ENCODE data around the gene NCAM1. TPM values are rescaled to one million over a fixed set of nuclear protein-coding genes. Genes with fewer than 3 reads are reported as not detected.

The NCAM1 gene
- total and polyA plus RNA-seq, 12 donors = 38.7 to 181 (median 111) TPM

GRCh38 chr11:112996994-112997393 lies 35.8 kb downstream of the NCAM1 start:
- 70 to 78% (median 73%) methylated on average over 2 of the region's 2 CpGs for WGBS, 4 donors
- Histone ChIP-seq H3K36me3 (replicated peaks in 1 of 2) (no peaks in the 10 kb centered on the region), H3K4me3 (no peak overlapping the region), H3K9me3 (replicated peaks in 1 of 3) (no peaks in the 10 kb centered on the region), H3K27me3 (no peaks in the 10 kb centered on the region), H3K27ac (no peak overlapping the region), H3K4me1 (replicated peaks in 1 of 2) (peaks cover 0 to 3% of the 10 kb centered on the region in 2 donors)
- TF ChIP-seq CTCF (IDR thresholded peaks at IDR 0.05) = no peak
- no peak for TF ChIP-seq POLR2A (IDR thresholded peaks at IDR 0.05)
- no peak for DNase-seq
- intact Hi-C loops (cut with DNase I) = no loop called here

GRCh38 chr11:112997857-112998466 lies 36.7 kb downstream of the NCAM1 start:
- DNase-seq = no peak
- no peak overlapping the region for H3K27ac ChIP-seq
- no peak for TF ChIP-seq CTCF (IDR thresholded peaks at IDR 0.05)
- TF ChIP-seq POLR2A (IDR thresholded peaks at IDR 0.05) = no peak
- no peaks in the 10 kb centered on the region for H3K9me3 ChIP-seq (replicated peaks in 1 of 3)
- WGBS, 4 donors = 50 to 63% (median 55%) methylated on average over 3 of the region's 3 CpGs
- no peaks in the 10 kb centered on the region for H3K27me3 ChIP-seq
- no peak overlapping the region for H3K4me3 ChIP-seq
- intact Hi-C loops (cut with DNase I) = no loop called here
- H3K36me3 ChIP-seq (replicated peaks in 1 of 2) = no peaks in the 10 kb centered on the region
- peaks cover 0 to 8% of the 10 kb centered on the region in 2 donors for H3K4me1 ChIP-seq (replicated peaks in 1 of 2)

GRCh38 chr11:112999520-112999919 lies 38.3 kb downstream of the NCAM1 start:
- Histone ChIP-seq H3K4me3 (no peak overlapping the region), H3K36me3 (replicated peaks in 1 of 2) (no peaks in the 10 kb centered on the region), H3K4me1 (replicated peaks in 1 of 2) (peaks cover 0 to 8% of the 10 kb centered on the region in 2 donors), H3K27me3 (no peaks in the 10 kb centered on the region), H3K27ac (no peak overlapping the region), H3K9me3 (replicated peaks in 1 of 3) (no peaks in the 10 kb centered on the region)
- intact Hi-C loops (cut with DNase I) = no loop called here
- DNase-seq = no peak
- 50 to 65% (median 64%) methylated on average over 2 of the region's 2 CpGs for WGBS, 4 donors
- TF ChIP-seq POLR2A (IDR thresholded peaks at IDR 0.05) = no peak
- no peak for TF ChIP-seq CTCF (IDR thresholded peaks at IDR 0.05)

- Histone ChIP-seq H3K27ac (peak overlapping the region in 1 of 5 donors; percentile 23), H3K4me3 (no peak overlapping the region), H3K27me3 (no peaks in the 10 kb centered on the region), H3K9me3 (replicated peaks in 1 of 3) (no peaks in the 10 kb centered on the region), H3K4me1 (replicated peaks in 1 of 2) (peaks cover 0 to 12% of the 10 kb centered on the region in 2 donors), H3K36me3 (replicated peaks in 1 of 2) (no peaks in the 10 kb centered on the region)
- no peak for TF ChIP-seq POLR2A (IDR thresholded peaks at IDR 0.05)
- WGBS, 4 donors = 40 to 51% (median 46%) methylated on average over 5 of the region's 5 CpGs
- intact Hi-C loops (cut with DNase I) = no loop called here
- peak in 5 of 7 donors; percentile 24 to 43 (median 41) for DNase-seq
Observed at GRCh38 chr11:113001709-113002108, 40.5 kb downstream of the NCAM1 start.

- intact Hi-C loops (cut with DNase I) = no loop called here
Observed at GRCh38 chr11:113006896-113007445, 45.8 kb downstream of the NCAM1 start.

More at GRCh38 chr11:113006896-113007445, 45.8 kb downstream of the NCAM1 start:
- Histone ChIP-seq H3K36me3 (replicated peaks in 1 of 2) (no peaks in the 10 kb centered on the region), H3K9me3 (replicated peaks in 1 of 3) (no peaks in the 10 kb centered on the region), H3K4me1 (replicated peaks in 1 of 2) (peaks cover 0 to 20% of the 10 kb centered on the region in 2 donors), H3K27me3 (no peaks in the 10 kb centered on the region), H3K4me3 (no peak overlapping the region), H3K27ac (no peak overlapping the region)
- 42 to 52% (median 44%) methylated on average over 2 of the region's 2 CpGs for WGBS, 4 donors
- TF ChIP-seq CTCF (IDR thresholded peaks at IDR 0.05) (no peak), POLR2A (IDR thresholded peaks at IDR 0.05) (no peak)
- DNase-seq = no peak
